ENCODE data around the gene ARMC2. TPM values are rescaled to one million over a fixed set of nuclear protein-coding genes. Genes with fewer than 3 reads are reported as not detected.
A peak's percentile ranks its signal among the peaks of the same experiment; 100 is the strongest.

The ARMC2 gene
- polyA plus RNA-seq, 2 of the 4 experiments (the other 2 are of a cell fraction) = 2.1 to 4.9 TPM

GRCh38 chr6:108832738-108833137, 15.5 kb upstream of the ARMC2 start (continued):
- no peak for TF ChIP-seq HMGXB4 (CRISPR knock-in tag; IDR thresholded peaks at IDR 0.05; ENCODE audit: borderline replicate concordance)

GRCh38 chr6:108835218-108835850, 12.9 kb upstream of the ARMC2 start:
- Histone ChIP-seq H3K4me1 (no peaks in the 10 kb centered on the region), H3K4me2 (peak overlapping the region; percentile 34; the same call in 1 of the 3 replicates), H3K4me3 (no peak overlapping the region), H3K9me3 (no peaks in the 10 kb centered on the region), H3K27ac (no peak overlapping the region)
- ChIA-PET POLR2A (no interaction called here), CTCF (interaction anchor here (0.6 to 2.8 kb wide), 23 partner anchors 9 to 300 kb away, joined by 3 to 54 read pairs (median 3); partner anchors contain the start of genes ARMC2 and FOXO3)
- peak; percentile 71 for TF ChIP-seq CTCF (IDR thresholded peaks at IDR 0.05)
- no peak for TF ChIP-seq NR3C1 (IDR thresholded peaks at IDR 0.05)
- peak; percentile 69 to 72 for TF ChIP-seq RAD21 (conservative IDR thresholded peaks at IDR 0.05 in 1 of 2, IDR thresholded peaks at IDR 0.05 in 1 of 2)
- TF ChIP-seq CBX8 (IDR thresholded peaks at IDR 0.05) = no peak
- peak; percentile 91 for TF ChIP-seq MAFK (IDR thresholded peaks at IDR 0.05; ENCODE audit: partially characterized antibody)
- no peak for TF ChIP-seq ZC3H11A (IDR thresholded peaks at IDR 0.05)
- no peak for TF ChIP-seq JUN (IDR thresholded peaks at IDR 0.05)
- TF ChIP-seq MAX (IDR thresholded peaks at IDR 0.05) = no peak
- TF ChIP-seq SMC3 (IDR thresholded peaks at IDR 0.05) = peak; percentile 85
- no peak for TF ChIP-seq PHF8 (IDR thresholded peaks at IDR 0.05; ENCODE audit: borderline replicate concordance, low read depth)
- WGBS (ENCODE audit: missing lambda C conversion rate) = 26% methylated on average over 4 of the region's 4 CpGs
- ATAC-seq (peak; percentile 93 to 99), FAIRE-seq (no peak), DNase-seq (ENCODE audit: low read depth in 1 of 2, low spot score in 1 of 2) (peak; percentile 58 to 78)

- DNase-seq (ENCODE audit: low read depth in 1 of 2, low spot score in 1 of 2) = no peak
- no peak overlapping the region for H3K4me2 ChIP-seq
- H3K4me1 ChIP-seq = no peaks in the 10 kb centered on the region
- no peak overlapping the region for H3K4me3 ChIP-seq
- POLR2A ChIA-PET = no interaction called here
- no peaks in the 10 kb centered on the region for H3K9me3 ChIP-seq
- WGBS (ENCODE audit: missing lambda C conversion rate) = 21% methylated on average over 3 of the region's 3 CpGs
- no peak for ATAC-seq
- no peak for FAIRE-seq
- CTCF ChIA-PET = interaction anchor here (0.6 to 2.8 kb wide), 22 partner anchors 9 to 301 kb away, joined by 3 to 54 read pairs (median 3); partner anchors contain the start of gene FOXO3
- H3K27ac ChIP-seq = no peak overlapping the region
- TF ChIP-seq MAX (IDR thresholded peaks at IDR 0.05) = no peak
- no peak for TF ChIP-seq E2F6 (IDR thresholded peaks at IDR 0.05; ENCODE audit: borderline replicate concordance, low read depth)
- TF ChIP-seq CHD2 (IDR thresholded peaks at IDR 0.05; ENCODE audit: low read length, partially characterized antibody) = no peak
- TF ChIP-seq BCL3 (IDR thresholded peaks at IDR 0.05) = no peak
- TF ChIP-seq HMGXB4 (CRISPR knock-in tag; IDR thresholded peaks at IDR 0.05; ENCODE audit: borderline replicate concordance) = no peak
- no peak for TF ChIP-seq RARB (CRISPR knock-in tag; IDR thresholded peaks at IDR 0.05)
- no peak for TF ChIP-seq PHF8 (IDR thresholded peaks at IDR 0.05; ENCODE audit: borderline replicate concordance, low read depth)
- TF ChIP-seq NR3C1 (IDR thresholded peaks at IDR 0.05) = no peak
- no peak for TF ChIP-seq POLR2A (IDR thresholded peaks at IDR 0.05; ENCODE audit: low read length)
- no peak for TF ChIP-seq SREBF2 (IDR thresholded peaks at IDR 0.05)
- TF ChIP-seq ATOH8 (CRISPR knock-in tag; IDR thresholded peaks at IDR 0.05; ENCODE audit: low read depth) = no peak
- no peak for TF ChIP-seq CEBPB (IDR thresholded peaks at IDR 0.05)
- no peak for TF ChIP-seq MAZ (IDR thresholded peaks at IDR 0.05; ENCODE audit: borderline replicate concordance, low read depth, low read length)
- TF ChIP-seq ELK1 (IDR thresholded peaks at IDR 0.05; ENCODE audit: low read depth, low read length) = no peak
- no peak for TF ChIP-seq BHLHE40 (IDR thresholded peaks at IDR 0.05; ENCODE audit: low read depth, low read length)
- TF ChIP-seq KDM1A (IDR thresholded peaks at IDR 0.05; ENCODE audit: low read depth) = no peak
Measured at GRCh38 chr6:108836061-108836460, 12.2 kb upstream of the ARMC2 start.
